GM18907 (cell line): ENCODE data around the gene ZNRD2.
"Not testable (repeated sequence)": the region's sequence is repeated elsewhere in the genome, so short reads cannot be mapped to it uniquely, and the experiment has no call there.

Experiments used
- ATAC-seq: cut with Tn5 transposase; IDR thresholded peaks from one replicate; pipeline ENCODE4 v1.9.1; 2021; ENCODE audit warnings: mild to moderate bottlenecking, moderate library complexity; ENCODE audit not compliant: unreplicated experiment

Gene ZNRD2

GRCh38 chr11:65569973-65570918 is at the start of gene ZNRD2:
ZNRD2 (plus strand) TSS chr11:65570477; CDS start chr11:65570492, 15 bp downstream.
- peak; percentile 66 for ATAC-seq

GRCh38 chr11:65521777-65522521 is 48.3 kb upstream of the ZNRD2 start:
- ATAC-seq: not testable (repeated sequence)

GRCh38 chr11:65522718-65523630 is 47.3 kb upstream of the ZNRD2 start:
- not testable (repeated sequence) for ATAC-seq

- ATAC-seq: not testable (repeated sequence)
Measured at GRCh38 chr11:65523631-65523968, 46.7 kb upstream of the ZNRD2 start.

GRCh38 chr11:65524014-65524740 is 46.1 kb upstream of the ZNRD2 start:
- no peak for ATAC-seq

GRCh38 chr11:65524741-65525545 is 45.3 kb upstream of the ZNRD2 start, which contains the start of gene SCYL1:
SCYL1 (plus strand) TSS chr11:65525083; CDS start chr11:65525154, 71 bp downstream.
- ATAC-seq: peak; percentile 53

GRCh38 chr11:65525546-65526480 is 44.5 kb upstream of the ZNRD2 start:
- no peak for ATAC-seq

- no peak for ATAC-seq
Measured at GRCh38 chr11:65526744-65527143, 43.5 kb upstream of the ZNRD2 start.

- no peak for ATAC-seq
Measured at GRCh38 chr11:65528819-65529350, 41.4 kb upstream of the ZNRD2 start.

- no peak for ATAC-seq
Measured at GRCh38 chr11:65529475-65530156, 40.7 kb upstream of the ZNRD2 start.

GRCh38 chr11:65530157-65530496 is 40.1 kb upstream of the ZNRD2 start:
- no peak for ATAC-seq

- ATAC-seq: no peak
Measured at GRCh38 chr11:65532388-65533064, 37.8 kb upstream of the ZNRD2 start.

- ATAC-seq: no peak
Measured at GRCh38 chr11:65535102-65535501, 35.2 kb upstream of the ZNRD2 start.

- ATAC-seq: no peak
Measured at GRCh38 chr11:65536412-65537295, 33.6 kb upstream of the ZNRD2 start.

- ATAC-seq: no peak
Measured at GRCh38 chr11:65537296-65537597, 33.0 kb upstream of the ZNRD2 start.

- ATAC-seq: no peak
Measured at GRCh38 chr11:65537620-65538231, 32.6 kb upstream of the ZNRD2 start.
